ENCODE data around the gene RGS10.

DNA sequence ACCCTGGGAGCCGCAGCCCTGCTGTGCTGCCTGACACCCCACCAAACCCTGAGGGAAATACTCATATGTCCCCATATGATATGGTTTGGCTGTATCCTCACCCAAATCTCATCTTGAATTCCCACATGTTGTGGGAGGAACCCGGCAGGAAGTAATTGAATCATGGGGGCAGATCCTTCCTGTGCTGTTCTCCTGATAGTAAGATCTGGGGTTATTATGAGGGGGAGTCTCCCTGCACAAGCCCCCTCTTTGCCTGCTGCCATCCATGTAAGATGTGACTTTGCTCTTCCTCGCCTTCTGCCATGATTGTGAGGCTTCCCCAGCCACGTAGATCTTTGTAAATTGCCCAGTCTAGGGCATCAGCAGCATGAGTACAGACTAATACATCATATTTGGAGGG lies 68.7 kb downstream of the RGS10 start:
- TF ChIP-seq POLR2A (IDR thresholded peaks at IDR 0.05): no peak
- no peak for TF ChIP-seq CTCF (IDR thresholded peaks at IDR 0.05)
